ENCODE measurements around the gene PIK3CB.
"Not testable (repeated sequence)": the region's sequence is repeated elsewhere in the genome, so short reads cannot be mapped to it uniquely, and the experiment has no call there.

PIK3CB gene

GRCh38 chr3:138829886-138830510 is 4.7 kb downstream of the PIK3CB start:
- Histone ChIP-seq H3K9me3 (ENCODE audit: severe bottlenecking) (no peaks in the 10 kb centered on the region), H3K27me3 (ENCODE audit: insufficient read depth, low read depth, severe bottlenecking) (no peaks in the 10 kb centered on the region), H3K36me3 (no peaks in the 10 kb centered on the region), H3K4me3 (ENCODE audit: low read depth, low read length) (no peak overlapping the region), H3K27ac (no peak overlapping the region)
- no peak for DNase-seq
- no peak for TF ChIP-seq CTCF (IDR thresholded peaks at IDR 0.05; ENCODE audit: low read depth, low read length)

GRCh38 chr3:138829097-138829496 is 5.6 kb downstream of the PIK3CB start:
- TF ChIP-seq CTCF (IDR thresholded peaks at IDR 0.05; ENCODE audit: low read depth, low read length), result no peak
- Histone ChIP-seq H3K9me3 (ENCODE audit: severe bottlenecking) (no peaks in the 10 kb centered on the region), H3K27ac (no peak overlapping the region), H3K36me3 (no peaks in the 10 kb centered on the region), H3K27me3 (ENCODE audit: insufficient read depth, low read depth, severe bottlenecking) (no peaks in the 10 kb centered on the region), H3K4me3 (ENCODE audit: low read depth, low read length) (no peak overlapping the region)
- DNase-seq, result no peak

DNA sequence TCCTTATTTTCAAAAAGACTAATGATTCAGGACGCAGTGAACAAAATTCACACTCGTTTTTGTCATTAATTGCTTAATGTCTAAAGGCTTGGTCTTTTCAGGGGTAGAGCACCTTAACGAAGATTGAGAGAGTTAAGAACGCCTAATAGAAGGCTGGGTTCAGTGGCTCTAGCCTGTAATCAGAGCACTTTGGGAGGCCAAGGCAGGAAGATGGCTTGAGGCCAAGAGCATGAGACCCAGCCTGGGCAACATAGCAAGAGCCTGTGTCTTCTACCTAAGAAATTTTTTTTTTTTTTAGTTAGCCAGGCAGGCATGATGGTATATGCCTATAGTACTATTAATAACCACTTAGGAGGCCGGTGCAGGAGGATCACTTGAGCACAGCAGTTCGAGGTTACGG is 7.5 kb downstream of the PIK3CB start:
- no peak for TF ChIP-seq CTCF (IDR thresholded peaks at IDR 0.05; ENCODE audit: low read depth, low read length)
- Histone ChIP-seq H3K27me3 (ENCODE audit: insufficient read depth, low read depth, severe bottlenecking) (no peaks in the 10 kb centered on the region), H3K36me3 (no peaks in the 10 kb centered on the region), H3K4me3 (ENCODE audit: low read depth, low read length) (no peak overlapping the region), H3K9me3 (ENCODE audit: severe bottlenecking) (no peaks in the 10 kb centered on the region), H3K27ac (no peak overlapping the region)
- DNase-seq, result no peak

DNA sequence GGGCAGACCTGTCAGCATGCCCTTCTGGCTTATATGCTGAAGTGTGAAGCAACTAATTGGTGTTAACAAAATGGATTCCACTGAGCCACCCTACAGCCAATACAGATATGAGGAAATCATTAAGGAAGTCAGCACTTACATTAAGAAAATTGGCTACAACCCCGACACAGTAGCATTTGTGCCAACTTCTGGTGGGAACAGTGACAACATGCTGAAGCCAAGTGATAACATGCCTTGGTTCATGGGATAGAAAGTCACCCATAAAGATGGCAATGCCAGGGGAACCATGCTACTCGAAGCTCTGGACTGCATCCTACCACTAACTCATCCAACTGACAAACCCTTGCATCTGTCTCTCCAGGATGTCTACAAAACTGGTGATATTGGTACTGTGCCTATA is 9.4 kb downstream of the PIK3CB start:
- H3K9me3 ChIP-seq (ENCODE audit: severe bottlenecking), result no peaks in the 10 kb centered on the region
- no peak overlapping the region for H3K27ac ChIP-seq
- no peak overlapping the region for H3K4me3 ChIP-seq (ENCODE audit: low read depth, low read length)
- no peak for DNase-seq
- no peaks in the 10 kb centered on the region for H3K27me3 ChIP-seq (ENCODE audit: insufficient read depth, low read depth, severe bottlenecking)
- no peaks in the 10 kb centered on the region; the same call in 1 of the 2 replicates for H3K36me3 ChIP-seq
- no peak for TF ChIP-seq CTCF (IDR thresholded peaks at IDR 0.05; ENCODE audit: low read depth, low read length)

GRCh38 chr3:138824114-138824506 is 10.6 kb downstream of the PIK3CB start:
- Histone ChIP-seq H3K27me3 (ENCODE audit: insufficient read depth, low read depth, severe bottlenecking) (no peaks in the 10 kb centered on the region), H3K27ac (no peak overlapping the region), H3K36me3 (no peaks in the 10 kb centered on the region; the same call in 1 of the 2 replicates), H3K9me3 (ENCODE audit: severe bottlenecking) (no peaks in the 10 kb centered on the region), H3K4me3 (ENCODE audit: low read depth, low read length) (no peak overlapping the region)
- DNase-seq, result peak; percentile 73
- no peak for TF ChIP-seq CTCF (IDR thresholded peaks at IDR 0.05; ENCODE audit: low read depth, low read length)

- H3K4me3 ChIP-seq (ENCODE audit: low read depth, low read length), result not testable (repeated sequence)
Observed at GRCh38 chr3:138820379-138820778, 14.3 kb downstream of the PIK3CB start.

More at GRCh38 chr3:138820379-138820778, 14.3 kb downstream of the PIK3CB start:
- H3K27me3 ChIP-seq (ENCODE audit: insufficient read depth, low read depth, severe bottlenecking); H3K36me3 ChIP-seq; H3K9me3 ChIP-seq (ENCODE audit: severe bottlenecking); DNase-seq; H3K27ac ChIP-seq: not testable (repeated sequence)

Data from WERI-Rb-1 (cell line).